AG09309 (cell line): ENCODE results near the gene CNTNAP1.
"Not testable (repeated sequence)": the region's sequence is repeated elsewhere in the genome, so short reads cannot be mapped to it uniquely, and the experiment has no call there.

Source experiments
- DNase-seq: peaks from one replicate; pipeline ENCODE4 v3.0.0-alpha.2; 2010; ENCODE audit warnings: low read depth
- H3K4me3 ChIP-seq: 2 replicates; pipeline ENCODE4 v1.5.1; 2011; ENCODE audit warnings: mild to moderate bottlenecking, low read depth, low read length, moderate library complexity; ENCODE audit not compliant: control insufficient read depth
- CTCF ChIP-seq: IDR thresholded peaks from 2 replicates; pipeline ENCODE4 v1.5.1; 2011; ENCODE audit warnings: mild to moderate bottlenecking, low read depth, low read length, inconsistent platforms; ENCODE audit not compliant: insufficient read depth, control insufficient read depth; ENCODE audit errors: missing control alignments

The CNTNAP1 gene

GRCh38 chr17:42651392-42651791 is 30.9 kb upstream of the CNTNAP1 start:
- no peak for DNase-seq
- no peak for TF ChIP-seq CTCF
- no peak overlapping the region for H3K4me3 ChIP-seq

- TF ChIP-seq CTCF: no peak
- DNase-seq: peak; percentile 53
- peak overlapping the region; percentile 20 for H3K4me3 ChIP-seq
Measured at GRCh38 chr17:42653179-42654124, 28.9 kb upstream of the CNTNAP1 start.

GRCh38 chr17:42655528-42655927 is 26.8 kb upstream of the CNTNAP1 start:
- DNase-seq: no peak
- H3K4me3 ChIP-seq: no peak overlapping the region
- TF ChIP-seq CTCF: no peak

GRCh38 chr17:42657824-42658588 is 24.3 kb upstream of the CNTNAP1 start:
- no peak for DNase-seq
- no peak overlapping the region for H3K4me3 ChIP-seq
- no peak for TF ChIP-seq CTCF

GRCh38 chr17:42659079-42659931 is 23.0 kb upstream of the CNTNAP1 start, which contains the start of gene TUBG2:
Gene TUBG2 (plus strand): TSS chr17:42659284. CDS start chr17:42659504, 220 bp downstream.
- peak within 1 kb of the TSS; percentile 69 for H3K4me3 ChIP-seq
- no peak for DNase-seq
- TF ChIP-seq CTCF: no peak

- DNase-seq: not testable (repeated sequence)
- H3K4me3 ChIP-seq: peak overlapping the region; percentile 69
Measured at GRCh38 chr17:42659932-42660274, 22.4 kb upstream of the CNTNAP1 start.
